ENCODE data around the gene GLB1L2.

GLB1L2 gene

GRCh38 chr11:134370526-134371435 lies 39.0 kb downstream of the GLB1L2 start:
- no peaks in the 10 kb centered on the region for H3K27me3 ChIP-seq (ENCODE audit: insufficient read depth, insufficient read length)
- no peaks in the 10 kb centered on the region for H3K4me1 ChIP-seq (ENCODE audit: insufficient read depth, insufficient read length)
- H3K4me3 ChIP-seq (ENCODE audit: insufficient read length, low read depth), result no peak overlapping the region
- no peak for DNase-seq (ENCODE audit: low read depth, low spot score)
- H3K9me3 ChIP-seq (ENCODE audit: insufficient read depth, low read length), result no peaks in the 10 kb centered on the region
- no peak for TF ChIP-seq ZNF274 (IDR thresholded peaks at IDR 0.05; ENCODE audit: low read depth, low read length)
- no peak for TF ChIP-seq YY1 (IDR thresholded peaks at IDR 0.05; ENCODE audit: insufficient read depth, insufficient read length)
- TF ChIP-seq SUZ12 (IDR thresholded peaks at IDR 0.05; ENCODE audit: extremely low read depth, insufficient read depth, insufficient read length), result no peak
- H3K9ac ChIP-seq (ENCODE audit: insufficient read length, low read depth), result no peak overlapping the region
- no peaks in the 10 kb centered on the region for H3K36me3 ChIP-seq (ENCODE audit: insufficient read depth, insufficient read length, low read length)

GRCh38 chr11:134371436-134372185 lies 39.8 kb downstream of the GLB1L2 start:
- Histone ChIP-seq H3K36me3 (ENCODE audit: insufficient read depth, insufficient read length, low read length) (no peaks in the 10 kb centered on the region), H3K4me1 (ENCODE audit: insufficient read depth, insufficient read length) (peaks cover 1% of the 10 kb centered on the region), H3K9ac (ENCODE audit: insufficient read length, low read depth) (no peak overlapping the region), H3K4me3 (ENCODE audit: insufficient read length, low read depth) (no peak overlapping the region), H3K9me3 (ENCODE audit: insufficient read depth, low read length) (no peaks in the 10 kb centered on the region), H3K27me3 (ENCODE audit: insufficient read depth, insufficient read length) (no peaks in the 10 kb centered on the region)
- no peak for DNase-seq (ENCODE audit: low read depth, low spot score)
- TF ChIP-seq SUZ12 (IDR thresholded peaks at IDR 0.05; ENCODE audit: extremely low read depth, insufficient read depth, insufficient read length), result no peak

GRCh38 chr11:134372536-134372935 lies 40.7 kb downstream of the GLB1L2 start:
- Histone ChIP-seq H3K36me3 (ENCODE audit: insufficient read depth, insufficient read length, low read length) (no peaks in the 10 kb centered on the region), H3K9me3 (ENCODE audit: insufficient read depth, low read length) (no peaks in the 10 kb centered on the region), H3K27me3 (ENCODE audit: insufficient read depth, insufficient read length) (no peaks in the 10 kb centered on the region), H3K9ac (ENCODE audit: insufficient read length, low read depth) (no peak overlapping the region), H3K4me1 (ENCODE audit: insufficient read depth, insufficient read length) (peaks cover 4% of the 10 kb centered on the region), H3K4me3 (ENCODE audit: insufficient read length, low read depth) (no peak overlapping the region)
- DNase-seq (ENCODE audit: low read depth, low spot score), result no peak
- TF ChIP-seq SUZ12 (IDR thresholded peaks at IDR 0.05; ENCODE audit: extremely low read depth, insufficient read depth, insufficient read length) (no peak), ZNF274 (IDR thresholded peaks at IDR 0.05; ENCODE audit: low read depth, low read length) (no peak), YY1 (IDR thresholded peaks at IDR 0.05; ENCODE audit: insufficient read depth, insufficient read length) (no peak)

- TF ChIP-seq SUZ12 (IDR thresholded peaks at IDR 0.05; ENCODE audit: extremely low read depth, insufficient read depth, insufficient read length), result no peak
- TF ChIP-seq YY1 (IDR thresholded peaks at IDR 0.05; ENCODE audit: insufficient read depth, insufficient read length), result no peak
- no peak for DNase-seq (ENCODE audit: low read depth, low spot score)
- peaks cover 4% of the 10 kb centered on the region for H3K4me1 ChIP-seq (ENCODE audit: insufficient read depth, insufficient read length)
- H3K9ac ChIP-seq (ENCODE audit: insufficient read length, low read depth), result no peak overlapping the region
- no peaks in the 10 kb centered on the region for H3K27me3 ChIP-seq (ENCODE audit: insufficient read depth, insufficient read length)
- no peak overlapping the region for H3K4me3 ChIP-seq (ENCODE audit: insufficient read length, low read depth)
- no peaks in the 10 kb centered on the region for H3K36me3 ChIP-seq (ENCODE audit: insufficient read depth, insufficient read length, low read length)
- no peaks in the 10 kb centered on the region for H3K9me3 ChIP-seq (ENCODE audit: insufficient read depth, low read length)
These were observed 41.2 kb downstream of the GLB1L2 start for GRCh38 chr11:134372961-134373360.

GRCh38 chr11:134373591-134374052 lies 41.8 kb downstream of the GLB1L2 start:
- DNase-seq (ENCODE audit: low read depth, low spot score), result no peak
- no peak overlapping the region for H3K4me3 ChIP-seq (ENCODE audit: insufficient read length, low read depth)
- H3K9me3 ChIP-seq (ENCODE audit: insufficient read depth, low read length), result no peaks in the 10 kb centered on the region
- H3K4me1 ChIP-seq (ENCODE audit: insufficient read depth, insufficient read length), result peaks cover 4% of the 10 kb centered on the region
- H3K9ac ChIP-seq (ENCODE audit: insufficient read length, low read depth), result no peak overlapping the region
- no peaks in the 10 kb centered on the region for H3K27me3 ChIP-seq (ENCODE audit: insufficient read depth, insufficient read length)
- no peaks in the 10 kb centered on the region for H3K36me3 ChIP-seq (ENCODE audit: insufficient read depth, insufficient read length, low read length)
- no peak for TF ChIP-seq ZNF274 (IDR thresholded peaks at IDR 0.05; ENCODE audit: low read depth, low read length)
- TF ChIP-seq SUZ12 (IDR thresholded peaks at IDR 0.05; ENCODE audit: extremely low read depth, insufficient read depth, insufficient read length), result no peak
- TF ChIP-seq YY1 (IDR thresholded peaks at IDR 0.05; ENCODE audit: insufficient read depth, insufficient read length), result no peak

GRCh38 chr11:134374171-134374570 lies 42.4 kb downstream of the GLB1L2 start:
- Histone ChIP-seq H3K36me3 (ENCODE audit: insufficient read depth, insufficient read length, low read length) (no peaks in the 10 kb centered on the region), H3K27me3 (ENCODE audit: insufficient read depth, insufficient read length) (no peaks in the 10 kb centered on the region), H3K4me1 (ENCODE audit: insufficient read depth, insufficient read length) (peaks cover 4% of the 10 kb centered on the region), H3K4me3 (ENCODE audit: insufficient read length, low read depth) (no peak overlapping the region), H3K9ac (ENCODE audit: insufficient read length, low read depth) (no peak overlapping the region), H3K9me3 (ENCODE audit: insufficient read depth, low read length) (no peaks in the 10 kb centered on the region)
- no peak for TF ChIP-seq YY1 (IDR thresholded peaks at IDR 0.05; ENCODE audit: insufficient read depth, insufficient read length)
- no peak for TF ChIP-seq ZNF274 (IDR thresholded peaks at IDR 0.05; ENCODE audit: low read depth, low read length)
- no peak for TF ChIP-seq SUZ12 (IDR thresholded peaks at IDR 0.05; ENCODE audit: extremely low read depth, insufficient read depth, insufficient read length)
- DNase-seq (ENCODE audit: low read depth, low spot score), result no peak

GRCh38 chr11:134374891-134375550 lies 43.2 kb downstream of the GLB1L2 start:
- Histone ChIP-seq H3K9me3 (ENCODE audit: insufficient read depth, low read length) (no peaks in the 10 kb centered on the region), H3K36me3 (ENCODE audit: insufficient read depth, insufficient read length, low read length) (no peaks in the 10 kb centered on the region), H3K9ac (ENCODE audit: insufficient read length, low read depth) (no peak overlapping the region), H3K4me1 (ENCODE audit: insufficient read depth, insufficient read length) (peaks cover 4% of the 10 kb centered on the region), H3K4me3 (ENCODE audit: insufficient read length, low read depth) (no peak overlapping the region), H3K27me3 (ENCODE audit: insufficient read depth, insufficient read length) (no peaks in the 10 kb centered on the region)
- DNase-seq (ENCODE audit: low read depth, low spot score), result no peak
- TF ChIP-seq SUZ12 (IDR thresholded peaks at IDR 0.05; ENCODE audit: extremely low read depth, insufficient read depth, insufficient read length), result no peak
- no peak for TF ChIP-seq YY1 (IDR thresholded peaks at IDR 0.05; ENCODE audit: insufficient read depth, insufficient read length)
- no peak for TF ChIP-seq ZNF274 (IDR thresholded peaks at IDR 0.05; ENCODE audit: low read depth, low read length)
